GM23338 (cell line): Measurements from ENCODE around the gene GRK3. TPM values are rescaled to one million over a fixed set of nuclear protein-coding genes. Genes with fewer than 3 reads are reported as not detected.
A peak's percentile ranks its signal among the peaks of the same experiment; 100 is the strongest.

Source experiments
- ATAC-seq: fragments of 200-7000 bp; cut with Tn5 transposase; 3 replicates; pipeline ENCODE4 v1.9.1; 2020
- DNase-seq: peaks from one replicate; pipeline ENCODE4 v3.0.0-alpha.2; 2015; ENCODE audit warnings: low spot score
- H2AFZ ChIP-seq: fragments of 200-600 bp; sonication (generic); 2 replicates; pipeline ENCODE4 v1.8.0; 2016; ENCODE audit warnings: antibody characterized with exemption, mild to moderate bottlenecking, moderate library complexity
- H3F3A ChIP-seq: fragments of 200-600 bp; sonication (generic); replicated peaks from 2 replicates; pipeline ENCODE4 v1.8.0; 2017; ENCODE audit warnings: antibody characterized with exemption, mixed run types, low read depth
- H3K27ac ChIP-seq: fragments of 200-600 bp; sonication (generic); 2 replicates; pipeline ENCODE4 v1.6.1; 2016; ENCODE audit warnings: low read depth
- H3K27me3 ChIP-seq: fragments of 200-600 bp; sonication (generic); 2 replicates; pipeline ENCODE4 v1.8.0; 2016; ENCODE audit warnings: mild to moderate bottlenecking, mixed run types, moderate library complexity; ENCODE audit not compliant: insufficient read depth
- H3K36me3 ChIP-seq: fragments of 200-600 bp; sonication (generic); 2 replicates; pipeline ENCODE4 v1.8.0; 2016; ENCODE audit warnings: mild to moderate bottlenecking; ENCODE audit not compliant: insufficient read depth
- H3K4me1 ChIP-seq: fragments of 200-600 bp; sonication (generic); 2 replicates; pipeline ENCODE4 v1.8.0; 2016; ENCODE audit warnings: mild to moderate bottlenecking, moderate library complexity; ENCODE audit not compliant: insufficient read depth
- H3K4me2 ChIP-seq: fragments of 200-600 bp; sonication (generic); 2 replicates; pipeline ENCODE4 v1.7.1; 2017; ENCODE audit warnings: mixed run types
- H3K4me3 ChIP-seq: fragments of 200-600 bp; sonication (generic); 2 replicates; pipeline ENCODE4 v1.6.1; 2016; ENCODE audit warnings: mixed run types
- H3K79me2 ChIP-seq: fragments of 200-600 bp; sonication (generic); replicated peaks from 2 replicates; pipeline ENCODE4 v1.8.0; 2017; ENCODE audit warnings: mild to moderate bottlenecking; ENCODE audit not compliant: insufficient read depth
- H3K9me2 ChIP-seq: fragments of 200-600 bp; sonication (generic); 2 replicates; pipeline ENCODE4 v1.8.0; 2017; ENCODE audit not compliant: insufficient read depth
- H4K20me1 ChIP-seq: fragments of 200-600 bp; sonication (generic); replicated peaks from 2 replicates; pipeline ENCODE4 v1.8.0; 2017; ENCODE audit warnings: mild to moderate bottlenecking; ENCODE audit not compliant: insufficient read depth
- H3K27ac Mint-ChIP-seq: 2 replicates; pipeline ENCODE4 v1.8.0; 2020; ENCODE audit warnings: inconsistent platforms, mild to moderate bottlenecking, moderate library complexity, mixed read lengths
- H3K27me3 Mint-ChIP-seq: 3 replicates; pipeline ENCODE4 v1.8.0; 2022; ENCODE audit warnings: low read depth, mild to moderate bottlenecking, moderate library complexity, mixed read lengths, inconsistent platforms; ENCODE audit not compliant: insufficient read depth, poor library complexity
- H3K36me3 Mint-ChIP-seq: 3 replicates; pipeline ENCODE4 v1.8.0; 2021; ENCODE audit warnings: low read depth, mild to moderate bottlenecking, inconsistent platforms, moderate library complexity, mixed read lengths
- H3K4me1 Mint-ChIP-seq: 3 replicates; pipeline ENCODE4 v1.8.0; 2020; ENCODE audit warnings: mild to moderate bottlenecking, inconsistent platforms, mixed read lengths
- H3K4me3 Mint-ChIP-seq: 3 replicates; pipeline ENCODE4 v1.8.0; 2021; ENCODE audit warnings: moderate library complexity, mild to moderate bottlenecking, inconsistent platforms, mixed read lengths
- H3K9me3 Mint-ChIP-seq: 3 replicates; pipeline ENCODE4 v1.8.0; 2020; ENCODE audit warnings: moderate library complexity, mild to moderate bottlenecking, inconsistent platforms, mixed read lengths
- CREB1 ChIP-seq: fragments of 250-450 bp; sonication (Bioruptor Pico); IDR thresholded peaks from 2 replicates; pipeline ENCODE4 v1.5.0; 2020; ENCODE audit warnings: low read depth, mild to moderate bottlenecking, moderate library complexity
- CTCF ChIP-seq, 2 experiments: fragments of 200-600 bp in 1 of 2; sonication (generic) in 1 of 2; conservative IDR thresholded peaks; 2 replicates each; pipeline versions ENCODE4 v1.5.1 to v1.6.1; 2016 to 2017; ENCODE audit warnings: antibody characterized with exemption in 2 of 2, low read depth in 2 of 2, mild to moderate bottlenecking in 2 of 2, moderate library complexity in 1 of 2
- ETS1 ChIP-seq: IDR thresholded peaks from 2 replicates; pipeline ENCODE4 v1.6.1; 2016; ENCODE audit warnings: antibody characterized with exemption
- EZH2phosphoT487 ChIP-seq: fragments of 200-600 bp; sonication (generic); IDR thresholded peaks from one replicate; pipeline ENCODE4 v1.8.1; 2018; ENCODE audit warnings: antibody characterized with exemption; ENCODE audit not compliant: unreplicated experiment
- NANOG ChIP-seq: IDR thresholded peaks from 2 replicates; pipeline ENCODE4 v1.6.1; 2016; ENCODE audit warnings: antibody characterized with exemption, borderline replicate concordance
- POLR2AphosphoS5 ChIP-seq: IDR thresholded peaks from 2 replicates; pipeline ENCODE4 v1.6.1; 2016; ENCODE audit warnings: antibody characterized with exemption, low read depth
- REST ChIP-seq: IDR thresholded peaks from one replicate; pipeline ENCODE4 v1.6.1; 2018; ENCODE audit warnings: antibody characterized with exemption; ENCODE audit not compliant: unreplicated experiment
- ZNF114 ChIP-seq: fragments of 250-450 bp; sonication (Bioruptor Pico); IDR thresholded peaks from 2 replicates; pipeline ENCODE4 v1.5.0; 2020; ENCODE audit warnings: mild to moderate bottlenecking, moderate library complexity
- ZNF331 ChIP-seq: fragments of 250-450 bp; sonication (Bioruptor Pico); IDR thresholded peaks from 2 replicates; pipeline ENCODE4 v1.5.0; 2020; ENCODE audit warnings: low read depth, mild to moderate bottlenecking, moderate library complexity
- ZNF462 ChIP-seq: fragments of 250-450 bp; sonication (Bioruptor Pico); IDR thresholded peaks from 2 replicates; pipeline ENCODE4 v1.5.0; 2020; ENCODE audit warnings: mild to moderate bottlenecking, moderate library complexity
- polyA plus RNA-seq: library from polyadenylated mRNA; unstranded; fragments of >200 nt; fragmentation: Nextera tagmentation; extraction: Ambion mirVana; gene quantifications from 2 replicates; pipeline ENCODE4 v1.2.1, GENCODE V29; 2016
- total RNA-seq: library from RNA; depleted of rRNA; stranded (reverse); fragments of >200 nt; shearing (Covaris generic); gene quantifications from 2 replicates; pipeline ENCODE4 v1.2.3, GENCODE V29; 2014

The GRK3 gene
- total and polyA plus RNA-seq, 2 experiments from 2014 or later, result 6.0 to 25.3 TPM

GRCh38 chr22:25777411-25777810 lies 212.9 kb downstream of the GRK3 start:
- no peak for ATAC-seq
- no peak overlapping the region for H3K4me2 ChIP-seq
- H3K9me2 ChIP-seq, result no peaks in the 10 kb centered on the region
- Mint-ChIP-seq H3K9me3 (no peaks in the 10 kb centered on the region; the same call in 2 of the 3 replicates), H3K27me3 (peaks cover 13% of the 10 kb centered on the region), H3K36me3 (no peaks in the 10 kb centered on the region), H3K27ac (no peak overlapping the region), H3K4me1 (peaks cover 5% of the 10 kb centered on the region; the same call in 2 of the 3 replicates), H3K4me3 (no peak overlapping the region)
- H4K20me1 ChIP-seq, result no peaks in the 10 kb centered on the region
- H3F3A ChIP-seq, result no peaks in the 10 kb centered on the region
- TF ChIP-seq CREB1 (CRISPR knock-in tag), result no peak
- TF ChIP-seq NANOG, result no peak
- no peak for TF ChIP-seq ZNF114 (CRISPR knock-in tag)
- no peak for TF ChIP-seq REST
- no peak for TF ChIP-seq ETS1
- no peak for TF ChIP-seq POLR2AphosphoS5
- DNase-seq, result no peak
- H3K27me3 ChIP-seq, result no peaks in the 10 kb centered on the region
- H3K4me3 ChIP-seq, result no peak overlapping the region
- no peaks in the 10 kb centered on the region for H3K79me2 ChIP-seq
- H2AFZ ChIP-seq, result no peak overlapping the region
- no peaks in the 10 kb centered on the region for H3K36me3 ChIP-seq
- H3K4me1 ChIP-seq, result no peaks in the 10 kb centered on the region
- no peak overlapping the region for H3K27ac ChIP-seq

GRCh38 chr22:25777870-25778269 lies 213.4 kb downstream of the GRK3 start:
- no peaks in the 10 kb centered on the region for H3K9me2 ChIP-seq
- no peak overlapping the region for H3K4me3 Mint-ChIP-seq
- H3K27me3 ChIP-seq, result no peaks in the 10 kb centered on the region
- H3K27ac Mint-ChIP-seq, result no peak overlapping the region
- TF ChIP-seq CTCF (conservative IDR thresholded peaks at IDR 0.05; ENCODE audit: low read depth in 2 of 2) (peak; percentile 28 to 48), ZNF331 (CRISPR knock-in tag) (no peak), EZH2phosphoT487 (no peak), ZNF462 (CRISPR knock-in tag) (no peak)
- H3K36me3 ChIP-seq, result no peaks in the 10 kb centered on the region
- peaks cover 5% of the 10 kb centered on the region; the same call in 2 of the 3 replicates for H3K4me1 Mint-ChIP-seq
- H3K4me2 ChIP-seq, result no peak overlapping the region
- no peaks in the 10 kb centered on the region; the same call in 2 of the 3 replicates for H3K9me3 Mint-ChIP-seq
- H3K79me2 ChIP-seq, result no peaks in the 10 kb centered on the region
- peaks cover 11% of the 10 kb centered on the region for H3K27me3 Mint-ChIP-seq
- no peak overlapping the region for H3K27ac ChIP-seq
- H3F3A ChIP-seq, result no peaks in the 10 kb centered on the region
- H2AFZ ChIP-seq, result no peak overlapping the region
- ATAC-seq, result no peak
- DNase-seq, result peak; percentile 44
- H3K4me3 ChIP-seq, result no peak overlapping the region
- no peaks in the 10 kb centered on the region for H4K20me1 ChIP-seq
- H3K36me3 Mint-ChIP-seq, result no peaks in the 10 kb centered on the region
- no peaks in the 10 kb centered on the region for H3K4me1 ChIP-seq
